PC-9 (cell line): Measurements from ENCODE around the gene LZTS2. TPM values are rescaled to one million over a fixed set of nuclear protein-coding genes. Genes with fewer than 3 reads are reported as not detected.

Experiments
- BruUV-seq: library from RNA; stranded (reverse); fragments of 400-500 nt; replicated peaks from 2 replicates; lab custom pipeline; 2021; lab: Mats Ljungman, UMichigan
- CTCF ChIA-PET: fragments of 300-600 bp; sonication (Branson Sonifier 250); formaldehyde crosslinking; loops from one replicate; lab custom pipeline; 2022; ENCODE audit warnings: antibody characterized with exemption; lab: Charles Lee
- POLR2A ChIA-PET: fragments of 300-600 bp; sonication (Branson Sonifier 250); formaldehyde crosslinking; loops from one replicate; lab custom pipeline; 2022; ENCODE audit warnings: antibody characterized with exemption; ENCODE audit not compliant: unreplicated experiment; lab: Charles Lee
- DNase-seq, 2 experiments: peaks; one replicate each; pipeline versions ENCODE4 v3.0.0 to v3.0.0-alpha.2; 2015 to 2022; ENCODE audit warnings: mixed read lengths in 1 of 2
- H2AFZ ChIP-seq: fragments of 200-600 bp; sonication (generic); 2 replicates; pipeline ENCODE4 v1.8.1; 2017; ENCODE audit warnings: antibody characterized with exemption
- H3F3A ChIP-seq: fragments of 200-600 bp; sonication (generic); 2 replicates; pipeline ENCODE4 v1.8.1; 2017; ENCODE audit warnings: antibody characterized with exemption, mild to moderate bottlenecking, low read depth; ENCODE audit not compliant: insufficient read depth
- H3K27ac ChIP-seq: fragments of 200-600 bp; sonication (generic); 2 replicates; pipeline ENCODE4 v1.6.1; 2016; ENCODE audit warnings: mixed run types
- H3K27me3 ChIP-seq: fragments of 200-600 bp; sonication (generic); 2 replicates; pipeline ENCODE4 v1.6.1; 2016; ENCODE audit warnings: low read depth, mixed run types; ENCODE audit not compliant: insufficient read depth
- H3K36me3 ChIP-seq: fragments of 200-600 bp; sonication (generic); 2 replicates; pipeline ENCODE4 v1.6.1; 2016; ENCODE audit warnings: low read depth, mixed run types
- H3K4me1 ChIP-seq: fragments of 200-600 bp; sonication (generic); replicated peaks from 2 replicates; pipeline ENCODE4 v1.6.1; 2016; ENCODE audit warnings: mixed run types; ENCODE audit not compliant: insufficient read depth
- H3K4me2 ChIP-seq: fragments of 200-600 bp; sonication (generic); 2 replicates; pipeline ENCODE4 v1.6.1; 2017; ENCODE audit warnings: mixed run types
- H3K4me3 ChIP-seq: fragments of 200-600 bp; sonication (generic); 2 replicates; pipeline ENCODE4 v1.6.1; 2016; ENCODE audit warnings: mixed run types
- H3K79me2 ChIP-seq: fragments of 200-600 bp; sonication (generic); 2 replicates; pipeline ENCODE4 v1.6.1; 2017; ENCODE audit warnings: low read depth, mixed run types
- H3K9me2 ChIP-seq: fragments of 200-600 bp; sonication (generic); 2 replicates; pipeline ENCODE4 v1.8.1; 2017; ENCODE audit warnings: mild to moderate bottlenecking; ENCODE audit not compliant: insufficient read depth
- H3K9me3 ChIP-seq: fragments of 200-600 bp; sonication (generic); 2 replicates; pipeline ENCODE4 v1.8.1; 2016; ENCODE audit warnings: low read depth; ENCODE audit not compliant: insufficient read depth
- H4K20me1 ChIP-seq: fragments of 200-600 bp; sonication (generic); 2 replicates; pipeline ENCODE4 v1.8.1; 2017; ENCODE audit not compliant: insufficient read depth
- EZH2 ChIP-seq: fragments of 200-600 bp; sonication (generic); IDR thresholded peaks from 2 replicates; pipeline ENCODE4 v1.8.0; 2017; ENCODE audit warnings: antibody characterized with exemption, low read depth
- intact Hi-C: fragments of 100-400 bp; cut with micrococcal nuclease; formaldehyde crosslinking; loops from one replicate; pipeline ENCODE4 v1.10.0; 2022; ENCODE audit not compliant: unreplicated experiment
- total RNA-seq: library from RNA; stranded (reverse); gene quantifications from 2 replicates; pipeline ENCODE4 v1.2.3, GENCODE V29; 2021
- TF ChIP-seq, protein P1 (sequence below): fragments of 200-600 bp; sonication (generic); conservative IDR thresholded peaks from 2 replicates; pipeline ENCODE4 v1.6.1; 2017; ENCODE audit warnings: mixed run types, antibody characterized with exemption, mild to moderate bottlenecking, moderate library complexity

Gene LZTS2
- total RNA-seq, 1 experiment from 2014 or later: 32.5 TPM

GRCh38 chr10:101018600-101019439 lies 19.2 kb downstream of the LZTS2 start:
- Histone ChIP-seq H3K27ac (no peak overlapping the region), H3K9me2 (no peaks in the 10 kb centered on the region), H3K4me1 (no peaks in the 10 kb centered on the region), H3K9me3 (no peaks in the 10 kb centered on the region), H3K79me2 (no peaks in the 10 kb centered on the region), H2AFZ (no peak overlapping the region), H3K27me3 (no peaks in the 10 kb centered on the region), H3K36me3 (no peaks in the 10 kb centered on the region), H3F3A (no peaks in the 10 kb centered on the region), H4K20me1 (no peaks in the 10 kb centered on the region), H3K4me2 (no peak overlapping the region; the same call in 1 of the 2 replicates), H3K4me3 (no peak overlapping the region)
- no peak for TF ChIP-seq EZH2
- TF ChIP-seq, protein P1, sequence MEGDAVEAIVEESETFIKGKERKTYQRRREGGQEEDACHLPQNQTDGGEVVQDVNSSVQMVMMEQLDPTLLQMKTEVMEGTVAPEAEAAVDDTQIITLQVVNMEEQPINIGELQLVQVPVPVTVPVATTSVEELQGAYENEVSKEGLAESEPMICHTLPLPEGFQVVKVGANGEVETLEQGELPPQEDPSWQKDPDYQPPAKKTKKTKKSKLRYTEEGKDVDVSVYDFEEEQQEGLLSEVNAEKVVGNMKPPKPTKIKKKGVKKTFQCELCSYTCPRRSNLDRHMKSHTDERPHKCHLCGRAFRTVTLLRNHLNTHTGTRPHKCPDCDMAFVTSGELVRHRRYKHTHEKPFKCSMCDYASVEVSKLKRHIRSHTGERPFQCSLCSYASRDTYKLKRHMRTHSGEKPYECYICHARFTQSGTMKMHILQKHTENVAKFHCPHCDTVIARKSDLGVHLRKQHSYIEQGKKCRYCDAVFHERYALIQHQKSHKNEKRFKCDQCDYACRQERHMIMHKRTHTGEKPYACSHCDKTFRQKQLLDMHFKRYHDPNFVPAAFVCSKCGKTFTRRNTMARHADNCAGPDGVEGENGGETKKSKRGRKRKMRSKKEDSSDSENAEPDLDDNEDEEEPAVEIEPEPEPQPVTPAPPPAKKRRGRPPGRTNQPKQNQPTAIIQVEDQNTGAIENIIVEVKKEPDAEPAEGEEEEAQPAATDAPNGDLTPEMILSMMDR: peak; percentile 72
- peak; percentile 58 to 81 for DNase-seq
- ChIA-PET CTCF (interaction anchor here (0.7 to 1.7 kb wide), 4 partner anchors 8 to 493 kb away, joined by 3 to 7 read pairs (median 4); no protein-coding TSS in a partner anchor), POLR2A (interaction anchor here (0.5 kb wide), 1 partner anchor 333 kb away, joined by 3 read pairs; no protein-coding TSS in a partner anchor)
- intact Hi-C loops: loop anchor here (1.0 to 10.0 kb wide), 2 partner anchors 48 to 584 kb away; no protein-coding TSS in a partner anchor
- no TSS peak for BruUV-seq

DNA sequence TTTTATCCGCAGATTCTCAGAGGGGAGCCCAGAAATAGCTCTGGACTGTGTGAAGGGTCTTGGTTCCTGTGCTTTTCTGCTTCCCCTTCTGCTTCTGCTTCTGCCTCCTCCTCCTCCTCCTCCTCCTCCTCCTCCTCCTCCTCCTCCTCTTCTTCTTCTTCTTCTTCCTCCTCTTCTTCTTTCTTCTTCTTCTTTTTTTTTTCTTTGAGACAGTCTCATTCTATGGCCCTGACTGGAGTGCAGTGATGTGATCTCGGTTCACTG lies 19.8 kb downstream of the LZTS2 start:
- no peaks in the 10 kb centered on the region for H3K4me1 ChIP-seq
- no peak for DNase-seq
- no peak overlapping the region for H2AFZ ChIP-seq
- H3K4me3 ChIP-seq: no peak overlapping the region
- H3K27me3 ChIP-seq: no peaks in the 10 kb centered on the region
- no peaks in the 10 kb centered on the region for H3F3A ChIP-seq
- ChIA-PET CTCF (interaction anchor here (0.7 to 1.7 kb wide), 2 partner anchors 31 to 492 kb away, joined by 3 to 4 read pairs; no protein-coding TSS in a partner anchor), POLR2A (interaction anchor here (0.5 kb wide), 1 partner anchor 333 kb away, joined by 3 read pairs; no protein-coding TSS in a partner anchor)
- H3K79me2 ChIP-seq: no peaks in the 10 kb centered on the region
- TF ChIP-seq EZH2: no peak
- TF ChIP-seq, protein P1: no peak
- H3K4me2 ChIP-seq: no peak overlapping the region
- BruUV-seq: no TSS peak
- no peaks in the 10 kb centered on the region for H3K36me3 ChIP-seq
- no peak overlapping the region for H3K27ac ChIP-seq
- H3K9me3 ChIP-seq: no peaks in the 10 kb centered on the region
- H3K9me2 ChIP-seq: no peaks in the 10 kb centered on the region
- H4K20me1 ChIP-seq: no peaks in the 10 kb centered on the region
- intact Hi-C loops: loop anchor here (1.0 to 10.0 kb wide), 2 partner anchors 48 to 585 kb away; no protein-coding TSS in a partner anchor

DNA sequence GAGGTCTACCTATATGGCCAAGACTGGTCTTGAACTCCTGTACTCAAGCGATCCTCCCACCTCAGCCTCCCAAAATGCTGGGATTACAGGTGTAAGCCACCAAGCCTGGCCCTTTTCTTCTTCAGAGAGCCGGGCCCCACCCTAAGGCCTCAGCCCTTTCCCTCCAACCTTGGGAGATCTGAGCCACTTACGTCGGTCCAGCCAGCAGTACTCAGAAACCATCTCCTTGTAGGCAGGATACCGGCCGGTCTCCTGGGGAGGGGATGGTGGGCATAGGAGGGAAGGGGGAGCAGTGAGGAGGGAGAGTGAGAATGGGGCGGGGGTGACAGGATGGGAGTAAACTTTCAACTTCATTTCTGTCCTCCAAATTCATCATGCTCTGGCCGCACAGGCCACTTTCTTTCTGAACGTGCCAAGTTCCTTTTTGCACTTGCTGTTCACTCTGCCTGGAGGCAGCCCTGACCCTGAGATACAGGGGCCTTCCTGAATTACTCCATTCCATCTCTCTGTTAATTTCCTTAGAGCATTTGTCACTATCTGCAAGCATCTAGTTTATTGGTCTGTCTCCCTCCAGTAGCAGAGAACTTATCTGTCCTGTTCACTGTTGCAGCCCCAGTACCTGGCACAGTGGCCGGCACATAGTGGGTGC lies 20.9 kb downstream of the LZTS2 start:
- POLR2A ChIA-PET: no interaction called here
- no peak for DNase-seq

More for the DNA sequence above, 20.9 kb downstream of the LZTS2 start:
- Histone ChIP-seq H3K4me3 (no peak overlapping the region), H3K9me3 (no peaks in the 10 kb centered on the region), H3K9me2 (no peaks in the 10 kb centered on the region), H3K27me3 (no peaks in the 10 kb centered on the region), H4K20me1 (no peaks in the 10 kb centered on the region), H3K4me1 (no peaks in the 10 kb centered on the region), H3F3A (no peaks in the 10 kb centered on the region), H3K27ac (no peak overlapping the region), H3K79me2 (no peaks in the 10 kb centered on the region), H3K36me3 (no peaks in the 10 kb centered on the region), H2AFZ (no peak overlapping the region), H3K4me2 (no peak overlapping the region)
- BruUV-seq: no TSS peak
- CTCF ChIA-PET: no interaction called here
- no peak for TF ChIP-seq EZH2
- TF ChIP-seq, protein P1: no peak
- intact Hi-C loops: no loop called here
